GM18858 (cell line): ENCODE measurements around the gene ATG4D.
"Not testable (repeated sequence)": the region's sequence is repeated elsewhere in the genome, so short reads cannot be mapped to it uniquely, and the experiment has no call there.

Experiments
- ATAC-seq: cut with Tn5 transposase; IDR thresholded peaks from one replicate; pipeline ENCODE4 v1.9.1; 2021; ENCODE audit not compliant: unreplicated experiment

Gene ATG4D

GRCh38 chr19:10550336-10550735, 6.6 kb downstream of the ATG4D start:
- no peak for ATAC-seq

DNA sequence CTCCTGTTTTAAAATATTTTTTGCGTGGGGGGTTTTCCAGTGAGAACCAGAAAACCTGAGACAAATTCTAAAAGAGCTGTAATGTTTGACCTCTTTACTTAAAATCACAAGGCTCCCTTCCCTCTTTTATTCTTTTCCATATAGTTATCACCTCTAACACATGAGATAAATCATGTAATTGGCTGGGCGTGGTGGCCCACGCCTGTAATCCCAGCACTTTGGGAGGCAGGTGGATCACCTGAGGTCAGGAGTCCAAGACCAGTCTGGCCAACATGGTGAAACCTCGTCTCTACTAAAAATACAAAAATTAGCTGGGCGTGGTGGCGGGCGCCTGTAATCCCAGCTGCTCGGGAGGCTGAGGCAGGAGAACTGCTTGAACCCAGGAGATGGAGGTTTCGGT, 7.3 kb downstream of the ATG4D start:
- not testable (repeated sequence) for ATAC-seq

GRCh38 chr19:10551698-10552301, 8.1 kb downstream of the ATG4D start:
- ATAC-seq = no peak

DNA sequence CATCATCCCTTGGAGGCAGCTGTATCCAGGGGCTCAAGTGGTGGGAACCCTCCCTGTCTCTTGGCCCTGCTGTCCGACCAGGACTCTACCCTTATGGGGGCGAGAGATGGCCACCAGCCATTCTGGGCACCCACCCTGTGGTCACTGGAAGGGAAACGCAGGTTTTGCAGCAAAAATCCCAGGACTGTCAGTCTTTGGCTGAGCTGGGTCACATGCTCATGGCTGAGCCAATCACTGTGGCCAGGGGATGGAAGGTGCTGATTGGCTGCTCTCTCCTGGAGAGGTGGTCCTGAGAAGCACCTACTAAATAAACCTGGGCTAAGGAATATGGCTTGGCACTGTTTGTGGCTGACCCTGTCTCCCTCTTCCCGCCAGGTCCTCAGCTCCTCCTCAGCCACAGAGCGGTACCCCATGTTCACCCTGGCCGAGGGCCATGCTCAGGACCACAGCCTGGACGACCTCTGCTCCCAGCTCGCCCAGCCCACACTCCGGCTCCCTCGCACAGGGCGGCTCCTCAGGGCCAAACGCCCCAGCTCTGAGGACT, 8.9 kb downstream of the ATG4D start:
- ATAC-seq = no peak

DNA sequence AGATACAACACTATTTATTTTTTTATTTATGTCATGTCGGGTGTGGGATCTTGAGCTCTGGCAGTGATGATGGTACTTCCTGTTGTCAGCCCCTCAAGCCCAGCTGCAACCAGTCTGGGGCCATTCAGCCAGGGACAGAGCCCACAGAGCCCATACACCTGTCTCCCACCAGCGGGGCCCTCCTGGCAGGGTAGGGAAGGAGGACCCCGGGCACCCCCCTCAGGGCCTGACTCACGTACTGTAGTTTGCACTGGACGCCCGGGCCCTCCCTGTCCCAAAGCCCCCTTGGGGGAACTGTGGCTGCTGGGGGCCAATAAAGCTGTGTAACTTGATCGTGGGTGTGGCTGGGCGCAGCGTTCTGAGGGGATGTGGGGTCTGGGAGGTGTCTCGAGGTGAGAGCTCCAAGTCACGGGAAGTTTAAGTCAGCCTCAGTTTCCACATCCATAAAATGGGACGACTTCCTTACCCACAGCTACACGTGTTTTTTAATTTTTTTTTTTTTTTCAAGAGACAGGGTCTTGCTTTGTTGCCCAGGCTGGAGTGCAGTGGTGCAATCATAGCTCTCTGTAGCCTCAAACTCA, 9.5 kb downstream of the ATG4D start:
- ATAC-seq = no peak

GRCh38 chr19:10553943-10554381, 10.3 kb downstream of the ATG4D start:
- no peak for ATAC-seq

GRCh38 chr19:10554760-10555609, 11.3 kb downstream of the ATG4D start:
- no peak for ATAC-seq

DNA sequence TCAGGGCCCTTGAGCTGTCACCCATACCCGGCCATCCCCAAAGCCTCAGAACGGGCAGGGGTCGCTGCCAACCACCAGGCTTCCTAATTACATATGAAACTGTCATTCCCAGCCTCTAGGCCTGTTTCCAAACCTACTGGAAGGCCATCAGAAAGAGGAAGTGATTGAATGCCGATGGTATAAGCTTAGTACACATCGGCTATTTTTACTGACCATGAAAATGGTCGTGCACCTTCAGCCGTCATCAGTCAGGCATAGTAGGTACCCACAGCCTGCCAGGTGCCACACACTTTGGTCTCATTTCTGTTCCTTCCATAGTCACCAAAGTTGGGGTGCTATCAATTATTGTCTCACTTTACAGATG, 11.9 kb downstream of the ATG4D start:
- no peak for ATAC-seq

DNA sequence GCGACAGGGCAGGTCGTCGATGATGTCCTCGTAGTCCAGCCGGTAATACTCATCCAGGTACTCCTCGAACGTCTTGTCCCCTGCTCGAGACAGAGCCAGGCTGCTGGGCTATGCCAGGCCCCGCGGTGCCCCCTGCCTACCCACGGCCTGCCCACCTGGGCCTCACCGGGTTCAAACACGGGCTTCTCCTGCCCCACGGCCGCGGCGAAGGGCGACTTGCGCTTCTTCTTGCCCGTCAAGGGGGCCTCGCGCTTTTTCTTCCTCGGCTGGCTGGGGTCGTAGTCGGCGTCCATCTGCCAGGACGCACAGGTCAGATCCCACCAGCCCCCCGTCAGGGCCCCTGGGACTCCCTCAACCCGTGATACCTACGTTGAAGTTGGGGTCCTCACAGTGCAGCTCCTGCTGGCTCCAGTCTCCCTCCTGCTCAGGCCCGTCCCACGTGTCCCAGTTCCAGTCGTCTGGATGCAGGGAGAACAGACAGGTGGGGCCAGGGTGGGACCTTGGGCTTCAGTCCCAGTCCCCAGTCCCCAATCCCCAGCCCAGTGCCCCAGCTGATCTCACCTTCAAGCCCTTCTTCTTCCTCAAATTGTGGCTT, 14.0 kb downstream of the ATG4D start:
- no peak for ATAC-seq

DNA sequence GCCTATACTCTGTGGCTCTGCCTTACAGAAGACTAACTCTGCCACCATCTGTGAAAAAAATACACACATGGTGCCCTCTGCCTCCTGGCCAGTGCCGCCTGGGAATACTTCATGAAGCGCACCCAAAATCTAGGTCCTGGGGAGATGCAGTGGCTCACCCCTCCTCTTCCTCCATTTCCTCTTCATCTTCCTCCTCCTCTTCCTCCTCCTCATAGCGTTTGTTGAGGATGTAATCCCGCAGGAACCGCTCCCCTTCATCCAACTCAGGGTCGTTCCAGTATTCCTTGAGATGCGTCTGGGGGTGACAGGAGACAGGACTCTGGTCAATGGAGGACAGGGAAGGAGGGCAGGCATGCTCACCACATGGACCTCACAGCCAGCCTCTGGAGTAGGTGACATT, 16.4 kb downstream of the ATG4D start:
- no peak for ATAC-seq

GRCh38 chr19:10562609-10563008, 18.9 kb downstream of the ATG4D start:
- ATAC-seq = no peak

GRCh38 chr19:10565028-10565566, 21.4 kb downstream of the ATG4D start:
- ATAC-seq = no peak

- peak; percentile 36 for ATAC-seq
Observed at GRCh38 chr19:10565567-10566407, 22.1 kb downstream of the ATG4D start, which contains the start of gene KRI1. Gene KRI1 (minus strand): TSS chr19:10566010. CDS start chr19:10565999, 11 bp downstream.

DNA sequence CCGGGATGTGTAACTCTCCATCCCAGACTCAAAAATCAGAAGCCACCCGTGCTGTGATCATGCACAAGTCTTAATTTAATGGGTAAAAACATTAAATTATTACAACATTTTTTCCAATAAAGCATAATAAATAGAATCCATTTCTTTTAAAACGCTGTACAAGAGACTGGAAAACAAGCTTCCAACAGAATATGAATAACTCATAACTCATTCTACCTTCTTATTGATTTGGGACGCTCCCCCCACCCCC, 22.6 kb downstream of the ATG4D start:
- no peak for ATAC-seq

DNA sequence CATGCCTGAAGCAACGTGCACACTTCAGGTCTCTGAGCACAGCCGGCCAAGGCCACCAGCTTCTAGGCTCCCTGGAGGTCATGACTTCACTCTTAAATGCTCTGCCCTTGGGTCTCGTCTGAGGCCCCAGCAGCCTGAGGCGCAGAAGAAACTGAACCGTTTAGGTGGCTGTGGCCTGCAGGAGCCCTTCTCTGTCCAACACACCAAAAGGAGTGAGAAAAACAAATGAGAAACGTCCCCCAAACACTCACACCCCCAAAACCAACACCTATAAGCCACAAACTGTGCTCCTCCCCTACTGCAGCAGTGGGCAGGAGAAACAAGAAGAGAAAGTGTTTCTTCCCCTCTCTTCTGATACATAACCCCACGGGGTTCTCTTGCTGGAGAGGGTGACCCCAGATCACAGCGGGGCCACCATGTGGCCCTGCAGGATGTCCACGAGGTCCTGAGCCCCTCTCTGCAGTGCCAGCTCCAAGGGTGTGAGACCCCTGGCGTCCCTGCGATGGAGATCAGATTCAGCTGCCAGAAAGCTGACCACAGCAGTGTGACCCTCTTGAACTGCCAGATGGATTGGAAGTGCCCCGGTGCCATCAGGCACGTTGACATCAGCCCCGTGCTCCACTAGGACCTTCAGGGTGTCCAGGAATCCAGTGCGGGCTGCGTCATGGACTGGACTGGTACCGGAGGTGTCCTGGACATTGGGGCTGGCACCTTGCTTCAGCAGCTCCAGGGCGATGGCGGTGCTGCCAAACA, 23.1 kb downstream of the ATG4D start:
- no peak for ATAC-seq

- no peak for ATAC-seq
Observed at GRCh38 chr19:10567656-10568055, 24.0 kb downstream of the ATG4D start.

DNA sequence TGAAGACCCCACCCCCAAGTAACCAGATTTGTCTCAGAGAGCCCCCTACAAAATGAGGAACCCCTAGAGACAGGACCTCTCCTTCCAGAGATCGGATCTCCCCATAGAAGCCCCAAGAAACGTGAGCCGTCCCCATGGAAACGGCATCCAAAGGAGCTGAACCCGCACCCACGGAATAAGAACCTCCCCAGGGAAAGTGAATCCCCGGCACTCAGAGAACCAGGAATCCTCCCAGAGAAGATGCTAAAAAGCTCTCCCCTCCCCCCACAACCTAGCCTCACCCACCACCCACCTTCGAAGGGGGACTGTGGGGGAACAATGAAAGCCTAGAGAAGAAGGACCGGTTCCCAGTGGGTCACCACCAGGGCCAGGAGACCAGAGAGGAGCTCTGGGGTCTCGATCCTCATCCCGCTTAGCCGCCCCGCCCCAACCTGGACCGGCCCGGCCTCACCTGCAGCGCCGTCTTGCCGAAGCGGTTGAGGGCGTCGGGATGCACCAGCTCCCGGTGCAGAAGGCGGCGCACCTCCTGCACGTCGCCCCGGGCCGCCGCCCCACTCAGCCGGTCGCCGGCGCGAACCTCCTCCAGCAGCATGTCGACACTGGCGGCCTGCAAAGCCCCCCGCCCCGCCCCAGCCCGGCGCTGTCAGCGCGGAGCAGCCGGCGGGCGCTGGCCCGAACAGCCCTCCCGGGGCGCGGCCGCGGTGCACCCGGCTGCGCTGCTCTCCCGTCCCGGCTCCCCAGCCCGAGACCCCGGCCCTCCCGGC, 24.5 kb downstream of the ATG4D start:
- peak; percentile 1 for ATAC-seq

DNA sequence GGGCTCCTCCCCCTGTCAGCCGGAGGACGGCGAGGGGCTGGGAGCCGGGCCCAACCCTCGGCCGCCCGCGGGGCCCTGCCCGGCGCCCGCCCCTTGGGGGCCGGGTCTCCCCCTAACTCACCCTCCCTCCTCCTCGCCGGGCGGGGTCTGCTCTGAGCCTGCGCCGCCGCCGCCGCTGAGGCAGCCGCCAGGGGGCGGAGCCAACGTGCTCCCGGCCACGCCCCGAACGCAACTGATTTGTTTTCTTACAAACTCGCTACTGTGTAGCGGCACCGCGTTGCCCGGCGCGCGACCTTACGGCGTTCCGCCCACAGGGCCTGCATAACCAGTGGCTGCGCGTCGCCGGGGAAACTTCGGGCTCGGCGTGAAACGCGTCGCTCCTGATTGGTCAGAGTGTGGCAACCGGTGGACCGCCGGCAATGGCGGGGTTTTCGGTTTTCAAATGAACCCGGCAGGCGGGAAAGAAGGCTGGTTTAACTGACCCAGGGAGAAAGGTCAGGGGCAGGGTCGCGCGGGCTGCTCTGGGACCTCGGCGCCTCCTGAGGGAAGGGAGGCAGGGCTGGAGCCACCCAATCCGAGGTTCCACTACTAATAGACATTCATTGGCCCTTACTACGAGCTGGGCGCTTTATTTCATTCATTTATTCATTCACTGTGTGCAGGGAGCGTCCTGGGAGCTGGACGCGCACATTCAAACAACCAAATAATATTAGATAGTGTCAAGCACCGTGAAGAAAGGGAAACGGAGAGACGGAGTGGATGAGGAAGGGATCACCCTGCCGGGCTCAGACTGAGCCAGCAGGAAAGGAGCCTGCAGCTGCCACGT, 25.3 kb downstream of the ATG4D start, which contains the start of gene CDKN2D:
Gene CDKN2D, minus strand, starts transcription at position 154 of the 826 bp plus-strand sequence. CDS start 326 bp downstream, outside the sequence.
- peak; percentile 52 for ATAC-seq
